ENCODE measurements around the gene GOLPH3L.

GRCh38 chr1:150696995-150697927, at the start of gene GOLPH3L:
- no peak for TF ChIP-seq CTCF (IDR thresholded peaks at IDR 0.05; ENCODE audit: low read length)
- no peak for TF ChIP-seq EZH2phosphoT487 (IDR thresholded peaks at IDR 0.05; ENCODE audit: low read length)
- no peak for TF ChIP-seq EZH2 (optimal IDR thresholded peaks at IDR 0.05; ENCODE audit: low read depth, low read length)

Measured in MM.1S (cell line).